GM10266 (cell line): ENCODE results near the gene RAB11FIP4.
A peak's percentile ranks its signal among the peaks of the same experiment; 100 is the strongest.

Source experiments
- DNase-seq: peaks from one replicate; pipeline ENCODE4 v3.0.0; 2012; ENCODE audit errors: extremely low spot score
- CTCF ChIP-seq: IDR thresholded peaks from 2 replicates; pipeline ENCODE4 v1.5.1; 2012; ENCODE audit warnings: mild to moderate bottlenecking, low read depth; ENCODE audit not compliant: control insufficient read depth, insufficient read depth; ENCODE audit errors: missing control alignments

RAB11FIP4 gene

GRCh38 chr17:31366088-31366487, 25.4 kb upstream of the RAB11FIP4 start:
- no peak for TF ChIP-seq CTCF
- DNase-seq = no peak

- DNase-seq = no peak
- no peak for TF ChIP-seq CTCF
These were observed 22.2 kb upstream of the RAB11FIP4 start for GRCh38 chr17:31369266-31369665.

GRCh38 chr17:31371511-31372097, 19.9 kb upstream of the RAB11FIP4 start:
- no peak for TF ChIP-seq CTCF
- no peak for DNase-seq

- peak; percentile 47 for DNase-seq
- peak; percentile 70 for TF ChIP-seq CTCF
These were observed 18.1 kb upstream of the RAB11FIP4 start for GRCh38 chr17:31373150-31374093.

- no peak for TF ChIP-seq CTCF
- no peak for DNase-seq
These were observed 17.4 kb upstream of the RAB11FIP4 start for GRCh38 chr17:31374094-31374447.

- TF ChIP-seq CTCF = no peak
- no peak for DNase-seq
These were observed 17.0 kb upstream of the RAB11FIP4 start for GRCh38 chr17:31374503-31374902.

GRCh38 chr17:31378638-31379037, 12.8 kb upstream of the RAB11FIP4 start:
- TF ChIP-seq CTCF = no peak
- DNase-seq = no peak
